ENCODE measurements around the gene WSCD1.

GRCh38 chr17:6072611-6073010 is 2.4 kb downstream of the WSCD1 start:
- no peak for TF ChIP-seq EZH2 (IDR thresholded peaks at IDR 0.05; ENCODE audit: borderline replicate concordance, insufficient read depth, low read length, poor library complexity, severe bottlenecking)
- TF ChIP-seq CTCF (IDR thresholded peaks at IDR 0.05; ENCODE audit: poor library complexity, severe bottlenecking) = no peak
- no peak for TF ChIP-seq EP300 (conservative IDR thresholded peaks at IDR 0.05; ENCODE audit: poor library complexity, severe bottlenecking)

Data from neural cell (in vitro differentiated cells).